GM12892 (cell line): ENCODE data around the gene ANKRD13C.

Experiments used
- POLR2A ChIP-seq: IDR thresholded peaks from 2 replicates; pipeline ENCODE4 v1.6.1; 2011; ENCODE audit warnings: low read depth, low read length, control low read depth
- POLR2AphosphoS5 ChIP-seq: IDR thresholded peaks from 2 replicates; pipeline ENCODE4 v1.6.1; 2011; ENCODE audit warnings: low read depth, low read length, control low read depth

- TF ChIP-seq POLR2A, result no peak
- TF ChIP-seq POLR2AphosphoS5, result no peak
Observed at GRCh38 chr1:70314706-70315304, 39.7 kb downstream of the ANKRD13C start.
